ENCODE data around the gene SPNS1.
"Not testable (repeated sequence)": the region's sequence is repeated elsewhere in the genome, so short reads cannot be mapped to it uniquely, and the experiment has no call there.

SPNS1 gene

DNA sequence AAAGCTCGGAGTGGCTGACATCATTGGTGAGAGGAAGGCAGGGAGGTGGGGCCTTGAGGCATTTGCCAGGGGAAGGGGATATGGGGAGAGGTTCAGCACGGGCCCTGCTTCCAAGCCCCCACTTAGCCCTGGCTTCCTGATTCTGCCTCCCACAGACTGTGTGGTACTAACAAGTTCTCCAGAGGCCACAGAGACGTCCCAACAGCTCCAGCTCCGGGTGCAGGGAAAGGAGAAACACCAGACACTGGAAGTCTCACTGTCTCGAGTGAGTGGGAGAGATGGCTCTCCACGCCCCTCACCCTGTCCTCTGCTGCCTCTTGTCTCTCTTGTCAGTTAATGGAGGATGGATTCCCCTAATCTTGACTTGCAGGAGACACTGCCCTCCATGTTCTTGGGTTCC, 15.7 kb upstream of the SPNS1 start:
- no peak for DNase-seq

DNA sequence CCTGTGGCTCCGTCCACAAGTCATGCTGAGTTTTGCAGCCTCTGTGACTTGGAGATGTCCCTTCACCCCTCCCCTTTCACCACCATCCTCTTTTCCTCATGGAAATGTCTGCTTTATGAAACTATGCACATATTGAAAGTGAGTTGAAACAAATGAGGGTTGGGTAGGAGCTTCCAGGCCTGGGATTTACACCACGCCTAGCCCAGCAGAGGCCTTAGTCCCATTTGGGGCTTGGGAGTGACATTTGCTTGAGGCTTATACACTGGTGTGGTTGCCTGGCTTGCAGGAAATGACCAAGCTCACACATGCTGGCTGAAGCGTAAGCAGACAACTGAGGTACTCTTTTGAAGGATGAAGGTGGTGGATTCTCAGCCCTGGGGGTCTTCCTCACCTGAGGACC, 10.5 kb upstream of the SPNS1 start:
- DNase-seq, result no peak

DNA sequence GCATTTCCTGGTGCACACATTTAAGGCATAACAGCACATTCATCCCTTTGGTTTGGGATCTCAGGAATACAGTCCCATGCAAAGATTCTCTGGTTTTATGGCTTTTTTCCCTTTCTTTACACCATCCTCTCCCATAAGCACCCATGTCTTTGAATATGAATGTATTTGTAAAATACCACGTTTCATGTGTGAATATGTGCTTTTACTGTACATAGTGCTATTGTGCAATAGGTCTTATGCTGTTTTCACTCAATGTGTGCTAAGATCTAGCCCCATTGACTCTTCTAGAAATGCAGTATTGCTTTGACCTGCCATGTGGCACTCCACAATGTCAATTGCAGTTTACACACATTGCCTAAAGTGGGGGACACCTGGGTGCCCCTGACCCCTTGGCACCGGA, 10.1 kb upstream of the SPNS1 start:
- DNase-seq, result no peak

DNA sequence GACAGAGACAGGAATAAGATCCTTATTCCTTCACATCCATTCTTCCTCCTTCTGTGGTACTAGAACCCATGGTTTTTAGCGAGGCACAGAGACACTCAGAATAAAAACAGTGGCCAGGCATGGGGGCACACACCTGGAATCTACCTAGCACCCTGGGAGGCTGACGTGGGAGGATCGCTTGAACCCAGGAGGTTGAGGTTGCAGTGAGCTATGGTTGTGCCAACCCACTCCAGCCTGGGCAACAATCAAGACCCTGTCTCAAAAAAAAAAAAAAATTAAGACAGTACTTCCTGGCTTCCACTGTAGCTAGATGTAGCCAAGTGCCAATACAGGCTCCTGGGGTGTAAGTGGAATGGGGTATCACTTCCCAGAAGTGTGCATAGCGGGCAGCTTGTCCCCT, 7.4 kb upstream of the SPNS1 start:
- DNase-seq, result no peak

DNA sequence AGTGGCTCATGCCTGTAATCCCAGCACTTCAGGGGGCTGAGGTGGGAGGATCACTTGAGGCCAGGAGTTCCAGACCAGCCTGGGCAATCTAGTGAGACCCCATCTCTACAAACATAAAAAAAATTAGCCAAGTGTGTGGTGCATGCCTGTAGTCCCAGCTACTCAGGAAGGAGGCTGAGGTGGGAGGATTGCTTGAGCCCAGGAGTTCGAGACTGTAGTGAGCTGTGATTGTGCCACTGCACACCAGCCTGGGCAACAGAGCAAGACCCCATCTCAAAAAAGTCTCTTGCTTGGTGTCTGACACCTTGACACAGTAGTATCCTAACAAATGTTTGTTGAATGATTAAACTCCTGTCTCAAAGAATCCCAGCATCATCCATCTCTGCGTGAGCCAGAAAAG, 4.9 kb upstream of the SPNS1 start:
- not testable (repeated sequence) for DNase-seq

DNA sequence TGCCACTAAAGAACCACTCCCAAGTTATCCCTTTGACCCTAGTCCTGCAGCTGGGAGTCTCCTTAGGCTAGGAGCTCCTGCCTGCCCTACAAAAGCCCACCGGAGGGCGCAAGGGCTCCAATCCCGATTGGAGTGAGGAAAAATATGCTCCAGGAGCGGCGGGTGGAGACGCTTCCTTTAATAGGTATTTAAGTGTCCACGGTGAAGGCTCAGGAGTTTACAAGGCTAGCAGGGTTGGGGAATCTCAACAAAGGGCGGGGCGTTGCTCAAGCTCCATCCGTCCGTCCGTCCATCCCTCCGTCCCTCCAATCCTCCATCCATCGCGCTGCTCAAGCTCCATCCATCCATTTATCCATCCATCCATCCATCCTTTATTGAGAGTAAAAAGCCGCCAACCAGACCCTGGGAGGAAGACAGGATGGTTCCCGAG, 556 bp upstream of the SPNS1 start:
- peak; percentile 56 for DNase-seq

DNA sequence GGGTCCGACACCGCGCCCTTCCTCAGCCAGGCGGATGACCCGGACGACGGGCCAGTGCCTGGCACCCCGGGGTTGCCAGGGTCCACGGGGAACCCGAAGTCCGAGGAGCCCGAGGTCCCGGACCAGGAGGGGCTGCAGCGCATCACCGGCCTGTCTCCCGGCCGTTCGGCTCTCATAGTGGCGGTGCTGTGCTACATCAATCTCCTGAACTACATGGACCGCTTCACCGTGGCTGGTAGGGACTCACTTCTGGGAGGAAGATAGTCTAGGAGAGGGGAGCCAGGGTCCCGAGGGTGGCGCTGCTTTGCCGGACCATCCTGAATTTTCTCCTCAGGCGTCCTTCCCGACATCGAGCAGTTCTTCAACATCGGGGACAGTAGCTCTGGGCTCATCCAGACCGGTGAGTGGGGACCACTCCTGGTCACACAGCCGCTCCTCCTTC, 601 bp downstream of the SPNS1 start:
- no peak for DNase-seq

DNA sequence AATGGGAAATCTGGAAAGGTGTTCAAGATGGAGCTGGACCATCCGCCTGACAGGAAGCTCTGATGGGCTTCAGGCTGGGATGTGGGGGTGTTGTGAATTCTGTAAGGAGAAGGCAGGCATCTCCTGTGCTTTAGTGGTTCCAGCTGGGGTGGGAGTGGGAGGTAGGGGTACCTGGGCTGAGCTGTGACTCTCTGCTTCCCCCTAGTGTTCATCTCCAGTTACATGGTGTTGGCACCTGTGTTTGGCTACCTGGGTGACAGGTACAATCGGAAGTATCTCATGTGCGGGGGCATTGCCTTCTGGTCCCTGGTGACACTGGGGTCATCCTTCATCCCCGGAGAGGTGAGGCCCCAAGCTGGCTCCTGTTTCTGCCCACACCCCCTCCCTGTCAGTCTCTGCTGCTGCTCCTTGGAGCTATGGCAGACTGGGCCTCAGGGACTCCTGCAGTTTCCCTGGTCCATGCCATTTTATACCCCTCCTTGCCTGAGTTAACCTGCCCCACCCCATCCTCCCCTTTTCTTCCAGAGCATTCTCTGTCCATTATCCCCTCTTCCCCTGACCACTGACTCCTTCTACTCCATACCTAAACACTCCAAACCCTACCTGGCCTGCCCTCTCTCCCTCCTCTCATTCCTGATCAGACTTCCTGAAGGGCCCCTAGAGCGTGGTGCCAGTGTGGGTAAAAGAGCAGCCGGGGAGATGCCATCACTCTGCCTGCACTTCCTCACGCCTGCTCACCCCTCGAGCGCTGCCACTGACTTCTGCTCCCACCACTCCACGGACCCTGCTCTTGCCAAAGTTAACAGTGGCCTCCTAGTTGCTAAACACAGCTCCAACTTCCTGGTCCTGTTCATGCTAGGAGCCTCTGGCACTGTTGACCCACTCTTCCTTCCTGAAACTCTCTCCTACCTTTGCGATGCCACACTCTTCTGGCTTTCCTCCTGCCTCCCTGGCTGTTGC, 3.4 kb downstream of the SPNS1 start:
- no peak for DNase-seq

DNA sequence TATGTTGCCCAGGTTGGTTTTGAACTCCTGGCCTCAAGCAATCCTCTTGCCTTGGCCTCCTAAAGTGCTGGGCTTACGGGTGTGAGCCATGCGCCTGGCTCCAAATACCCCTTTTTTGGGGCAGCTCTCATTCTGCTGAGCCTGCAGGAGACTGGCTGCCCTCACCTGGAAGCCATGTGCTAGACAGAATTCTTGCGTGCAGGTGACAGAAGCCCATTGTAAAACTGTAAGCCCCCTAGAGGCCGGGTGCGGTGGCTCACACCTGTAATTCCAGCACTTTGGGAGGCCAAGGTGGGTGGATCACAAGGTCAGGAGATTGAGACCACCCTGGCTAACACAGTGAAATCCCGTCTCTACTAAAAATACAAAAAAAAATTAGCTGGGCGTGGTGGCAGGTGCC, 5.8 kb downstream of the SPNS1 start:
- not testable (repeated sequence) for DNase-seq

DNA sequence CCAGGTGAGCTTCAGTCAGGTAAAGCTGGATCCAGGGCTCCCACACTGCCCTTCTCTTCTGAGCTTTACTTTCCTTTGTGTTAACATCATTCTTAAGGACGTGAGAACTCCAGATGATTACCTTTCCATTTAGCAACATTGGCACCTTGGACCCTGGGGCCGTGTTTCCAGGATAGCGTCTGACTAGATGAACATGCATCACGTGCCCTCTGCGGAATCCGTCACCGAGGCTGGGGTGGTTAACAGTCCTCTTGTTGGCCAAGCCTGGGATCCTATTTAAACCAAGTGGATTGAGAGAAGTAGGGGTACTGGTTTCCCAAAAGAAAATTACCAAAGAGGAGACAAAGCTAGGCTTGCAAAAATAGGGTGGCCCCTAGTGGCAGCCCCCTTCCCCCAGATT, 6.4 kb downstream of the SPNS1 start:
- no peak for DNase-seq

DNA sequence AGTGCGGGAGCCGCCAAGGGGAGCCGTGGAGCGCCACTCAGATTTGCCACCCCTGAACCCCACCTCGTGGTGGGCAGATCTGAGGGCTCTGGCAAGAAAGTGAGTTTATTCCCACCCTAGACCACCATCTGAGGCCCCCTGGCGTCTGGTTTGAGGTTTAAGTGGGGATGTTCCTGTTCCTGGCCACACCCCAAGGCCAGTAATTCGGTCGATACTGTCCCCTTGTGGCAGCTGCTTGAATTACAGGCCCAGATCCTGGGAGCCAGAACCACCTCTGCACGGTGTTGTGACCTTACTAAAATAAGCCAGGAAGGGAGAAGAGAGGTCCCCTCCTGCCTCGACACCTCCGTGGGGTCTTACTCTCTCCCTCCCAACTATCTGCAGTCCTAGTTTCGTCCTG, 6.9 kb downstream of the SPNS1 start:
- DNase-seq, result no peak

DNA sequence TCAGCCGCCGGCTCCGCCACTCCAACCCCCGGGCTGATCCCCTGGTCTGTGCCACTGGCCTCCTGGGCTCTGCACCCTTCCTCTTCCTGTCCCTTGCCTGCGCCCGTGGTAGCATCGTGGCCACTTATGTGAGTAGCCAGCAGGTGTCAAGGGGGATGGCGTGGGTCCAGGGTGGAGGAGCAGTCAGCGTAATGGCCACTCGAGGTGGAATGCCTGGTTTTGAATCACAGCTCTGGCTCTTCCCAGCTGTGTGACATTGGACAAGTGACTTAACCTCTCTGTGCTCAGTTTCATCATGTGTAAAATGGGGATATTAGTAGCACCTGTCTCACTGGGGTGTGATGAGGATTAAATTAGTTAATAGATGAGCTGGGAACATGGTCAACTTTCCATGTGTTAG, 7.8 kb downstream of the SPNS1 start:
- no peak for DNase-seq

DNA sequence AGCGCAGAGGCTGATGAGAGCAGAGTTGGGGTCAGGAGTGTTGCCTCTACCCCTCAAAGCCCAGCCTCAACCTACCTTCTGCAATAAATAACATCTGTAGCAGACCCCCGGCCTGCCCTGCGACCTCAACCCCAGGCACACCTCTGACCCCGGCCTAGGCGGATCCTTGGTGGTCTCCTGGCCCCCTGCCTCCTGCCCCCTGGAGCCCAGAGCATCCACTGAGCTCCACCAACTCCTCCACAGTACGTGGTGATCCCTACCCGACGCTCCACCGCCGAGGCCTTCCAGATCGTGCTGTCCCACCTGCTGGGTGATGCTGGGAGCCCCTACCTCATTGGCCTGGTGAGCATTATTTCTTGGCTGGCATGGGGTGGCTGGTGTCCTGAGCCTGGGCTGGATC, 8.4 kb downstream of the SPNS1 start:
- no peak for DNase-seq

DNA sequence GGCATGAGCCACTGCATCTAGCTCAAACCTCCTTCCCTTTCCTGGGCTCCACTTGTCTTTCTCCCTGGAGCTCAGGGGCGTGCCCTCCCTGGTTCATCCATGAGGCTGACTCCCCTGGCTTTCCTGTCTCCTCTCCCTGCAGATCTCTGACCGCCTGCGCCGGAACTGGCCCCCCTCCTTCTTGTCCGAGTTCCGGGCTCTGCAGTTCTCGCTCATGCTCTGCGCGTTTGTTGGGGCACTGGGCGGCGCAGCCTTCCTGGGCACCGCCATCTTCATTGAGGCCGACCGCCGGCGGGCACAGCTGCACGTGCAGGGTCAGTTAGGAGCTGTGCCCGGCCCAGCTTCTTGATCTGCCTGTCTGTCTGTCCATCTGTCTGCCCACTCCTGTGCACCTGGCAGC, 9.1 kb downstream of the SPNS1 start:
- no peak for DNase-seq

DNA sequence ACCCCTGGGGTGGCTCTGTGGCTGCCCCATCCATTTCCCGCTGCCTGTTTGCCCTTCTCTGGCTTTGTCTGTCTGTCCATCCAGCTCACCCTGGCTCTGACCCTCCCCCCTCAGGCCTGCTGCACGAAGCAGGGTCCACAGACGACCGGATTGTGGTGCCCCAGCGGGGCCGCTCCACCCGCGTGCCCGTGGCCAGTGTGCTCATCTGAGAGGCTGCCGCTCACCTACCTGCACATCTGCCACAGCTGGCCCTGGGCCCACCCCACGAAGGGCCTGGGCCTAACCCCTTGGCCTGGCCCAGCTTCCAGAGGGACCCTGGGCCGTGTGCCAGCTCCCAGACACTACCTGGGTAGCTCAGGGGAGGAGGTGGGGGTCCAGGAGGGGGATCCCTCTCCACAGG, 9.5 kb downstream of the SPNS1 start:
- DNase-seq, result no peak

DNA sequence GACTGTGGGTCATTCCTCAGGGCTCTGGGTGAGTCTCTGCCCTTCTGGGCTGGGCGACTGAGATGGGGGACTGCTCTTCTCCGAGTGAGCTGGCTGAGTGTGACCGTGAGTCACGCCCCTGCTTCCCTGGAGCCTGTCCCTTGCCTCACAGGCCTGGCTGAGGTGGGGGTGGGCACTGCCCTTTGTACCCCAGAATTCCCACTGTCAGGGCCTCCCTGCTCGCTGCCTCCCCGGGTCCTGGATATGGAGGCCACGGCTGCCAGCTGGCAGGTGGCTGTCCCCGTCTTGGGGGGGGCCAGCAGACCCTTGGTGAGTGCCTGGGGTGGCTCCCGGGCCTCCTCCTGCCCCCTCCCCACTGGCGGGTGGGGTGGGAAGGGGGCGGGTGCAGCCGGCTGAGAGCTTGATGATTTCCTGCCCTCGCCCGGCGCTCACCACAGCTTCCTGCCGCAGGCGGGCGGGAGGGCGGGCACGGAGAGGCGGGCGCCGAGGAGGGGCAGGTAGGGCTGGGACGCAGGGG, 10.1 kb downstream of the SPNS1 start, which contains the start of gene LAT:
LAT (plus strand) TSS at position 434 of the 517 bp plus-strand sequence. CDS start 366 bp downstream, outside the sequence.
- DNase-seq, result no peak

DNA sequence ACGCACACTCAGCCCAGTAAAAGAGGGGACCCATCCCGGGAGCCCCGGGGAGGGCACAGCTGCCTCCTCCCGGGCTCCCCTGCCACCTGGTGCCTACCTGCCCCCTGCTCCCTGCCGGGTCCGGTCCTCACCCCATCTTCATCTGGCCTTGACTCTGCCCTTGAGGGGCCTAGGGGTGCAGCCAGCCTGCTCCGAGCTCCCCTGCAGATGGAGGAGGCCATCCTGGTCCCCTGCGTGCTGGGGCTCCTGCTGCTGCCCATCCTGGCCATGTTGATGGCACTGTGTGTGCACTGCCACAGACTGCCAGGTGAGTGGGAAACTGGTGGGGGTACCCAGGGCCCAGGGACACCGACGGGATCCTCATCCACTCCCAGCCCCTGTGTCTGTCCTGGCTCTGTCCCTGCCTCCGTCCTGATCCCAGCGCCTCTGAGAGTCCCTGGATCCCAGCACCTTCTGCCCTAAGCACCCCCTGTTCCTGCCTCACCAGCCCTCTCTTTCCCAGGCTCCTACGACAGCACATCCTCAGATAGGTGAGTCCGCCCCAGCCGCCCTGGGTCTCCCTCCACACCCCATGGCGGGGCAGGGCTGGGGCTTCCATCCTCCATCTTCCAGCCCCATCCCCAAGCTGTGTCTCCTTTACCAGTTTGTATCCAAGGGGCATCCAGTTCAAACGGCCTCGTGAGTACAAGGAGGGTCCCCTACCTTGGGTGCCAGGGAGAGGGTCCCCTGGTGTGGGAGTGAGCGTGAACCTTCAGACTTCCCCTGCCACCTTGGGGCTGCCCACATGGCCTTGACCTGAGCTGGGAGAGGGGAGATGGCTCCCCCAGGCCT, 10.8 kb downstream of the SPNS1 start:
- DNase-seq, result no peak

DNA sequence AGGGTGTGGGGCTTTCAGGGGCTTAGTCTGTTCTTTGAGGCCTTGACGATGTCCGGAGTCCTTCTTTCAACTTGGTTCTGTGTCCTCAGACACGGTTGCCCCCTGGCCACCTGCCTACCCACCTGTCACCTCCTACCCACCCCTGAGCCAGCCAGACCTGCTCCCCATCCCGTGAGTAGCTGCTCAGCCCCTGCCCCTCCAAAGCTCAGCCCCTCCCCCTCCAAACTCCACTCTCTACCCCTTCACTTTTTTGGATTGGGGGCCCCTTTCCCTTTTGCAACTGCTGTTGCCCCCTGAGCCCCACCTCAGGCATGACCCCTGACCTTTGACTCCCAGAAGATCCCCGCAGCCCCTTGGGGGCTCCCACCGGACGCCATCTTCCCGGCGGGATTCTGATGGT, 11.5 kb downstream of the SPNS1 start:
- DNase-seq, result no peak

DNA sequence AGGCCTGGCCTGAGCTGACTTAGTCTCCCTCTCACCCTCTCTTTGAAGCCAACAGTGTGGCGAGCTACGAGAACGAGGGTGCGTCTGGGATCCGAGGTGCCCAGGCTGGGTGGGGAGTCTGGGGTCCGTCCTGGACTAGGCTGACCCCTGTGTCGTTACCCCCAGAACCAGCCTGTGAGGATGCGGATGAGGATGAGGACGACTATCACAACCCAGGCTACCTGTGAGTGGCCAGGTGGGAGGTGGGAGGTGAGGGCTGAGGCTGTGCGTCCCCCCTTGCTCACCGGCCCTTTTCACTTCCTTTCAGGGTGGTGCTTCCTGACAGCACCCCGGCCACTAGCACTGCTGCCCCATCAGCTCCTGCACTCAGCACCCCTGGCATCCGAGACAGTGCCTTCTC, 11.9 kb downstream of the SPNS1 start:
- DNase-seq, result no peak

DNA sequence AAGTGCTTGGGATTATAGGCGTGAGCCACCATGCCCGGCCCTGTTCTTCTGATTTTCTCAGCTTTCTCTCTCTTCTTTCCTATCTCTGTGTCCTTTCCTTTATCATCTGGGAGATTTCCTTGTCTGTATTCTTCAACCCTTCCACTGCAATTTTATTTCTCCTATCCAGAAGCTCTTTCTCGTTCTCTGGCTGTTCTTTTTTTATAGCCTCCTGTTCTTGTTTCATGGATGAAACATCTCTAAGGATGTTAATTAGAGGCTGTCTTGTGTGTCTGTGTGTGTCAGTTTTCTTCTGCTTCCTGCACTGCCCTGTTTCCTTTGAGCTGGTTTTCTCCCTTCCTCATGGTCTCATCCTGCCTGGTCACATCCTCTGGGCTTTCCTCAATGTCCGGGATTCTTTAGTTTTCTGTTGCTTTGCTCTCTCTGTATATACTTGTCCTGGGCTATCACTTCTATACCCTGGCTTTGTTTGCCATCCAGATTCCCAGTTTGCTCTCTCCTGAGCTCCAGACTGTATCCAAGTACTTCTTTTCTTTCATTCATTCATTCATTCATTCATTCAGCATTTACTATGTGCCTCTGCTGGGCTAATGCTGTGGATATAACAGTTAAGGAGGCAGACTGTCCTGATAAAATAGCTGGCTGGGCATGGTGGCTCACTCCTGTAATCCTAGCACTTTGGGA, 12.7 kb downstream of the SPNS1 start:
- no peak for DNase-seq

DNA sequence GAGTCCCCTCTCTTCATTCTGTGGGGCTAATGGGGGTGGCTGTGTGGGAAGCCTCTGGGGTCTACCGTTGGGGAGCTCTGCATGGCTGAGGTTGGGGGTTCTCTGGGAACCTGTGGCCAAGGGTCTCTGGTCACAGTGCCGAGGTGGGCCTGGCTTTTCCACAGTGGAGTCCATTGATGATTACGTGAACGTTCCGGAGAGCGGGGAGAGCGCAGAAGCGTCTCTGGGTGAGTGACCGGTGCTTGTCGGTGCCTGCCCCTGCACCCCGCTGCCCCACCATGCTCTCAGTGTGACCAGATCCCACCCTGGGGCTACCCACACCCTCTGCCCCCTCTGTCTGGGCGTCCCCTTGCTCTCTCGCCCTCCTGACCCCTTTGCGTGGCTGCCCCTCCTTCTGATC, 14.8 kb downstream of the SPNS1 start:
- DNase-seq, result no peak

DNA sequence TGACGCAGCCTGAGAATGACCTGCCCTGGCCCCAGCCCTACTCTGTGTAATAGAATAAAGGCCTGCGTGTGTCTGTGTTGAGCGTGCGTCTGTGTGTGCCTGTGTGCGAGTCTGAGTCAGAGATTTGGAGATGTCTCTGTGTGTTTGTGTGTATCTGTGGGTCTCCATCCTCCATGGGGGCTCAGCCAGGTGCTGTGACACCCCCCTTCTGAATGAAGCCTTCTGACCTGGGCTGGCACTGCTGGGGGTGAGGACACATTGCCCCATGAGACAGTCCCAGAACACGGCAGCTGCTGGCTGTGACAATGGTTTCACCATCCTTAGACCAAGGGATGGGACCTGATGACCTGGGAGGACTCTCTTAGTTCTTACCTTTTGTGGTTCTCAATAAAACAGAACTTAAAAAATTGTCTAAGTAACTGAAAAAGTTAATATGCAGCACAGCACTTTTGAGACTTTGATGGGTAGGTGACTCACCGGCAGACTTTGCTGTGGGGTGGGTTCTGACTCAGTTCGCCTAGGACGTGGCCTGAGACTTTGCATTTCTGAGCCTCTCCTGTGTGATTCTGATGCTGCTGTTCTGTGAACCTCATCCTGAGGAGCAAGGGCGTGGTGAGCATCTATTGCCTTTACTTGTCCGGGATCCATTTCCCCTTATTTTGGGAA, 15.9 kb downstream of the SPNS1 start:
- no peak for DNase-seq

Measured in left hindlimb (tissue), 1 donor.